HG02840 (cell line): ENCODE measurements around the gene CALN1.
"Not testable (repeated sequence)": the region's sequence is repeated elsewhere in the genome, so short reads cannot be mapped to it uniquely, and the experiment has no call there.

Source experiments
- ATAC-seq: cut with Tn5 transposase; IDR thresholded peaks from one replicate; pipeline ENCODE4 v1.9.1; 2021; ENCODE audit warnings: mild to moderate bottlenecking, moderate library complexity, moderate number of reproducible peaks; ENCODE audit not compliant: unreplicated experiment, low FRiP score

CALN1 gene

GRCh38 chr7:72412121-72412618, at the start of gene CALN1:
CALN1 (minus strand) TSS chr7:72412338.
- not testable (repeated sequence) for ATAC-seq

DNA sequence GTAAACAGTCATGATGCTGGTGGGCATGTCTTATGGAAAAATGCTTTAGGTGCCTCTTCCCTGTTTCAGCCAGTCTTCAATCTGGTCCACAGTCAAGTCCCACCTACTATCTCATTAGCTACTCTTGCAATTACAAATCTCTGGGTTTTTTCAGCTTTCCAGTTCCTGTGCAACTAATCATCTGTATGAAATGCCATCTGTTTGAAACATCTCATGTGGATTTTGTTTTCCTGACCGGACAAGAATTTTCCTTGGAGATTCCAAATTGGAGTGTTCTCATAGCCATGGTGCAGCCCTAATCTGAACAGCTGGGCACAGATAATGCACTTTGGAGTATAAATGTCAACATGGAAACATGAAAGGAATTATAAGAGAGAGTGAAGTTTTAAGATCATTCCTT, 41.3 kb upstream of the CALN1 start:
- ATAC-seq = no peak

DNA sequence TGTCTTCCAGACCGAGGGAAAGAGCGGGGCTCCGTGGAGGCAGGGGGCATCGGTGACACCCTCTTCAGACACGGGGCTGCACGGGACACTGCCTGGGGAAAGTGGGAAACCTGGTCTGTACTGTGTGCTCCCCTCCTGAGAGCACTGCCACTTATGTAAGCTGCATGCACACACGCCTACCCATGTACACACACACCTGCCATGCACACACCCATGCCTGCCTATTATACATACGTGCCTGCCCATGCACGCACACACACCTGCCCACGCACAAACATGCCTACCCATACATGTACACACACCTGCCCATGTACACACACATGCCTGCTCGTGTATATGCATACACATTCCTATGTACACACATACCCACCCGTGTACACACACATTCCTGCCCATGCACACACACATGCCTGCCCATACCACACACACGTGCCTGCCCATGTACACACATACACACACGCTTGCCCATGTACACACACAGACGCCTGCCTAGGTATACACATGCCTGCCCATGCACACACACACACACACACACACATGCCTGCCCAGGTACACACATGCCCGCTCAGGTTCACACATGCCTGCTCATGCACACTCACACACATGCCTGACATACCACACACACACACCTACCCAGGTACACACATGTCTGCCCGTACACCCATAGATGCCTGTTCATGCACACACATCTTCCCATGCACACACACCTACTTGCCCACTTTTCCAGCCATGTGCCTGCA, 35.5 kb upstream of the CALN1 start:
- ATAC-seq = no peak

GRCh38 chr7:72446591-72447462, 34.7 kb upstream of the CALN1 start:
- ATAC-seq = no peak

DNA sequence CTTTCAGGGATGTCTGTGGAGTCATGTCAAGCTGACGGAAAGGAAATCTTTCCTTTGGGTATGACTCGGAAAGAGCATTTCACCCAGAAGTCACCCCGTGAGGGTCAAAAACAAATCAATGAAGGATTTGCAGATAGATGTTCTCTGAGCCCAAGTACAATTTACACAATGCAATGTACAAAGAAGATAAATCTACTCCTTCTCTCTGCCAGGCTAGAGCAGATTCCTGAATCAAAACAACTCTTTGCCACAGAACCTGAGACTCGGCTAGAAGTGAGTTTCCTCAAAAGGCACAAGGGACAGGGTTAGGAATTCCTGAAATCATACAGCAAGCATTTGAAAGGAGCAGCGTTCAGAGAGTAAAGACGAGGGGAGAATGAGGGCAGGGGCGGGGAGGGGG, 34.0 kb upstream of the CALN1 start:
- ATAC-seq = no peak

GRCh38 chr7:72445580-72445979, 33.4 kb upstream of the CALN1 start:
- ATAC-seq = no peak

DNA sequence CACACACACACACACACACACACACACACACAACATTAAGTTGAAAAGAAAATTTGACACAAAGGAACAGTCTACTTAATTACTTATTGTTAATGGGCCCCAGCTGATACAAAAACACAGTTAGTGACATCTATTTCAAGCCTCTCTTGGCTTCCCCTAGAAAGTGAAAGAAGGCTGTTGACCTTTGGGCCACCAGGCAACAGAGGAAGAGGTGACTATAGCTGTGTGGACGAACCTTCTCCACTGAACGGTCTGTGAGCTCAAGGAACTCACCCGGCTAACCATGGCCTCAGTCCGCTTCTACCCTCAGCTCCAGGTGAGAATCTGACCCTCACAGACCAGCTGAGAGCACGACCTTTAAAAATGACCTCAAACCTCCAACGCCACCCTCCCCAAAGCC, 32.9 kb upstream of the CALN1 start:
- no peak for ATAC-seq

GRCh38 chr7:72444026-72444776, 32.1 kb upstream of the CALN1 start:
- no peak for ATAC-seq

GRCh38 chr7:72441791-72442190, 29.7 kb upstream of the CALN1 start:
- no peak for ATAC-seq

DNA sequence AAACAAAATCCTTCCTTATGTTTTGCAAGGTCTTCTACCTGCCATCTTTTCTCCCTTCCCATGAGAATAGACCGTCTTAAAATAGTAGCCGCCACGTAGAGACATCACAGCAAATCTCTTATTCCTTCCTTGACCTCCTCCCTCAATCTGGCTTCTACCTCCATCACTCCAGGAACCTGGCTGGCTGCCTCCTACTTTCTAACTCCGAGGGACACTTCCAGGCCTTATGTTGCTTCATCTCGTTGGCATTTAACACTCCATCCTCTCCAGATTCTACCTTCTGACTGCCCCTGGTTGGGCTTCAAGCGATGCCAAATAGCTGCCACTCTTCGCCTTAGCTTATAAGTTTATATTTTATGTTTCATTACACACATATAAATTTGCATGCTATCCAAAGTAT, 26.4 kb upstream of the CALN1 start:
- ATAC-seq = no peak

GRCh38 chr7:72437610-72438009, 25.5 kb upstream of the CALN1 start:
- no peak for ATAC-seq

- no peak for ATAC-seq
Measured at GRCh38 chr7:72437061-72437585, 25.0 kb upstream of the CALN1 start.

GRCh38 chr7:72435925-72436480, 23.9 kb upstream of the CALN1 start:
- ATAC-seq = no peak

DNA sequence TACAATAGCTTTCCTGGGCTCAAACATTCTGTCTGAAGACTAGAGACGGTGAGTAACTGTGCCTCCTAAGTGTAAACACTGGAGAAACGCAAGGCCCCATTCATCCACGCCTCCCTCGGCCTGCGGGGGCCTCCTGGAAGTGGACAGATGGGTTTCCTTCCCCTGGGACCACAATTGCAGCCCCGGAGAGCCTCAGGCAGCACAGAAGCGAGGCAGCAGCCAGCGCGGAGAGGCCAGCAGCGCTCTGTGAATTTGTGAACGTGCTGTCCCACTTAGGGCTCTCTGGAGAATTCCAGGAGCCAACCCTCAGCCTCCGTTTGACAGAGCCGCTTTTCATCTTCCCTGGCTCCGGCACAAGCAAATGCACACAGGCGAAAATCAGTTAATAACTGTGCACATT, 23.2 kb upstream of the CALN1 start:
- no peak for ATAC-seq

DNA sequence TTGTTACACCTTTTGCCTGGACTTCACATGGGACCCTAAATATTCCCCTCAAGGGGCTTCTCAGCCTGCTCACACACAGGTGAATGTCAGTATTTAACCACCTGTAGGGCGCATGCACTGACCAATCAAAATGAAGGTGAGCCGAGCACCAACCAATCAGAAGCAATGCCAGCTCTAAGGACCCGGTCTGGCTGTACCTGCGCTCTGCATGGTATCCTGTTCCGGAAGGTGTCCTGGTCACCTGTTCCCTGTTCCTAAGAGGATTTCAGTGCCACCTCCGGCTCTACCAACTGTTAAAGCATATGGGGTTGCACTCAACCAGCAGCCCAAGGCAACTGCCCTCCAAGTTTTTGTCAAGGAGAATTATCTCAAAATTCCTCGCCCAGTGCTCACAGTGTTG, 18.4 kb upstream of the CALN1 start:
- no peak for ATAC-seq

- ATAC-seq = no peak
Measured at GRCh38 chr7:72429316-72429715, 17.2 kb upstream of the CALN1 start.

- ATAC-seq = no peak
Measured at GRCh38 chr7:72416846-72417245, 4.7 kb upstream of the CALN1 start.

DNA sequence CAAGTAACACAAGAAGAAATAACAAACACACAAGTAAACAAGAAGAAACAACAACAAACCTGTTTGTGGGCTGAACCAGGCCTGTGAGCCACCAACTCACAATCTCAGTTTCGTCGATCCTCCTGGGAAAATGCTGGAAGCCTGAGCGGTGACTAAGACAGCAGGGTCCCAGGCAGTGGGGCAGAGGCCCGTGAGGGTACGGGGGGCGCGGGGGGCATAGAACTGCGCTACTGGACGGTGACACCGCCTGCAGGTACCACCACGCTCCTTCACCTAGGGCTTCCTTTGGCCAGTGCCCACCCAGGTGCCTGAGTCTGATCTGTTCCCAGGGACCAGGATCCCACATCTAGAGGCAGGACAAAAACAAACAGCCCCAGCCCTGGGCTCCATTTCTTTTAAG, 3.4 kb upstream of the CALN1 start:
- no peak for ATAC-seq

DNA sequence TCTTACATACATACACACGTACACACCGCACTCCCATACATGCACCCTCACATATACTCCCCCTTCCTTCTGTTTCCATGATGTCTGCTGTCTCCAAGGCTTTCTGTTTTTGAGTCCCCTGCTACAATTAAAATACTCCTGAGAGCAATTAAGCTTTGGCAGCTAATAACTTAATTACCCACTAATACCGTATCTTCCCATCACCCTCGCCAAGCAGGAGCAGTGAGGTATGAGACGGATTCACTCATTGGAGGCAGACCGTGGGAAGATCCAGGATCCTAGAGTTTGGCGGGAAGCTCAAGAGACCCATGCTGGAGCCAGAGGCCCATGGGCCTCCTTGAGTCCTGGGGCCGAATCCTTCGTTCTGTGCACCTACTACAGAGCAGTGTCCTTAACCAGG, 1.7 kb upstream of the CALN1 start:
- ATAC-seq = no peak

DNA sequence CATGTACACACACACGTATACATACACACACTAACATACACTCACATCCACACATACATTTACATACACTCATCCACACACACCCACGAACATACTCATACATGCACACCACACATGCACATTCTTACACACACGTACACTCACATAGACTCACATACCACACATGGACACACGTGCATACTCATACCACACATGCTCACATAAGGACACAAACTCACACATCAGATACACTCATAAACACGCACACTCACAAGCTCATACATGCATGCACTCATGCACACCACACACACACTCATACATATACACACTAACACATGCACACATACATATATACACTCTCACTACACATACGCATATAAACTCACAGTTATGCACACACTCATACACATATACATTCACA, 1.2 kb upstream of the CALN1 start:
- ATAC-seq = no peak
